Raji (cell line): Measurements from ENCODE around the gene IQCC.

Experiments used
- POLR2A ChIP-seq: IDR thresholded peaks from 2 replicates; pipeline ENCODE4 v1.6.1; 2011; ENCODE audit warnings: low read depth, low read length, control low read depth; ENCODE audit not compliant: insufficient read depth

Gene IQCC

GRCh38 chr1:32234792-32235191 is 29.3 kb downstream of the IQCC start:
- no peak for TF ChIP-seq POLR2A

GRCh38 chr1:32239337-32239736 is 33.9 kb downstream of the IQCC start:
- no peak for TF ChIP-seq POLR2A

GRCh38 chr1:32239790-32240139 is 34.3 kb downstream of the IQCC start:
- no peak for TF ChIP-seq POLR2A

- TF ChIP-seq POLR2A: peak; percentile 50
Observed at GRCh38 chr1:32240140-32240951, 34.9 kb downstream of the IQCC start.

GRCh38 chr1:32241001-32241763 is 35.7 kb downstream of the IQCC start:
- no peak for TF ChIP-seq POLR2A

- no peak for TF ChIP-seq POLR2A
Observed at GRCh38 chr1:32242341-32242851, 36.9 kb downstream of the IQCC start.

- TF ChIP-seq POLR2A: no peak
Observed at GRCh38 chr1:32246888-32247273, 41.4 kb downstream of the IQCC start, which contains the start of gene FAM167B. FAM167B (plus strand) TSS chr1:32247222; CDS start chr1:32247422, 200 bp downstream.

- no peak for TF ChIP-seq POLR2A
Observed at GRCh38 chr1:32247452-32247851, 42.0 kb downstream of the IQCC start.

GRCh38 chr1:32247983-32248889 is 42.8 kb downstream of the IQCC start:
- peak; percentile 30; the same call in 1 of the 2 replicates for TF ChIP-seq POLR2A

- TF ChIP-seq POLR2A: peak; percentile 57
Observed at GRCh38 chr1:32249831-32250525, 44.5 kb downstream of the IQCC start.

- TF ChIP-seq POLR2A: peak; percentile 69
Observed at GRCh38 chr1:32250893-32251716, 45.6 kb downstream of the IQCC start, which contains the start of gene LCK. LCK (plus strand) TSS chr1:32251265; CDS start chr1:32274330, 23,065 bp downstream.

GRCh38 chr1:32255072-32256071 is 49.9 kb downstream of the IQCC start:
- no peak for TF ChIP-seq POLR2A

GRCh38 chr1:32256473-32257226 is 51.2 kb downstream of the IQCC start:
- TF ChIP-seq POLR2A: no peak
